Measurements from ENCODE around the gene CYB561D1.

CYB561D1 gene

DNA sequence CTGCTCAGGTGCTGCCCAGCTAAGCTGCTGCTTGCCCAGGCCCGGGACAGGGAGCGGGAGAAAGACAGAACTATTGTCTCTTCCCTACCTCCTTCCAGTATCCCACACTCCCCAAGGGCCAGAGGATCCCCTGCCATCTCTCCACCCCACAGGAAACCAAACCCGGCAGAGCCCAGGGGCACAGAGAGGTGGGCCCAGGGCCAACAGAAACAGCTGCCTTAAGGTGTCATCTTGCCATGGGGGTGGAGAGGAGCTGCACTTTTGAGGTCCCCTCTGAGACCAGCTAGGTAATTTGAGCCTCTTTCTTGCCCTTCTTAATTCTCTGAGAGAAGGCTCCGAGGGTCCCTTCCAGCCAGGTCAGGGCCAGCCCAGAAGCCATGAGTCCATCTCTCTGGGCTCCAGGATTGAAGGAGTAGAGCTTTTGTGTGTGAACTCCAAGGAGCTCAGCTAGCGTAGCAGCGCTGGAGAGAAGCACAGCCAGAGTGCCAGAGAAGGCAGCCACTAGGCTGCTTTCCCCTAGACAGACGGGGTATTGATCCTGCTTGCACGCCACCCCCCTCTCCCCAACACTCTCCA, 36.1 kb downstream of the CYB561D1 start:
- DNase-seq (ENCODE audit: low spot score): no peak

DNA sequence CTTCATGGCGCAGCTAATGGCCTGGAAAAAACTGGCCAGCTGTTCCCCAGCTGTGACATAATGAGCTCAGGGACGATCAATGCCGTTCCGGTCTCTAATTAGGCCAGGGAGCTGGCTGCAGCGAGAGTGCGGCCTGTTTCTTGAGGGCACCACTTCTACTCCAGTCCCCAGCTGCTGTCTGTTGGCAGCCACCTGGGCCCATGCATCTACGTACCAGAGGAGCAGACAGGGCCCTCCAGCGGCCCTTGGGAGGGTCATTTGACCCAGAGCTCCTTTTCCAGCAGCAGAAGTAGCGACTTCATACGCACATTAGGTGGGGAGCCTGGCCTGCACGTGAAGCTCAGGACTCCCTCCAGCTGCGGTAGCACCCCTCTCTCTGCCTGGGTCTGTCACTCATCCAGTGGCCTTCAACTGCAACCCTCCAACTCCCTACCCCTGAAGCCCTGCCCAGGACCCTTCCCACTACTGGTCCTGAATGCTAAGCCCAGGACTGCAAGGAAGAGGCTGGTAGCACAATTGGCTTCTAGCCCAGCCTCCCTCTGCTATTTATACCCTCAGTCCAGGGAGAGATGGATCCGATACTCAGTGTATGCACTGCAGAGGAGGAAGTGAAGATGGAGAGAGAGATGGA, 36.7 kb downstream of the CYB561D1 start:
- DNase-seq (ENCODE audit: low spot score): no peak

DNA sequence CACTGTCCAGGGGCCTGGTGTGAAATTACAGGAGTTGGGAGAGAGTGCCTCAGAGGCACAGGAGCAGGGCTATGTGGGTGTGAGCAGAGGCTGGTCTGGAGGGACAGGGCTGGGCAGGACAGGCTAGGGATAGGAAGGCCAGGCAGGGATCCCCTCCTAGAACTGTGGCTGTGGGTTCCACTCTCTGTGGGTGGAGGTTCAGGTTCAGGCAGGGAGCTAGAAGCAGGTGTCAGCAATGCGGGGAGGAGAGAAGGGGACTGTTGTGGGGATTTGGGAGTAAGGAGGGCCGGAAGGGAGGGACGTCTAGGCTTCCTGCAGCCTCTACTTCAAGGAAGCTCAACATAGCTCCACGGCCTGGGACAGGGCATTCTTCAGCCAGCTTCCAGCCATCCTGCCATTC, 37.5 kb downstream of the CYB561D1 start:
- no peak for DNase-seq (ENCODE audit: low spot score)

DNA sequence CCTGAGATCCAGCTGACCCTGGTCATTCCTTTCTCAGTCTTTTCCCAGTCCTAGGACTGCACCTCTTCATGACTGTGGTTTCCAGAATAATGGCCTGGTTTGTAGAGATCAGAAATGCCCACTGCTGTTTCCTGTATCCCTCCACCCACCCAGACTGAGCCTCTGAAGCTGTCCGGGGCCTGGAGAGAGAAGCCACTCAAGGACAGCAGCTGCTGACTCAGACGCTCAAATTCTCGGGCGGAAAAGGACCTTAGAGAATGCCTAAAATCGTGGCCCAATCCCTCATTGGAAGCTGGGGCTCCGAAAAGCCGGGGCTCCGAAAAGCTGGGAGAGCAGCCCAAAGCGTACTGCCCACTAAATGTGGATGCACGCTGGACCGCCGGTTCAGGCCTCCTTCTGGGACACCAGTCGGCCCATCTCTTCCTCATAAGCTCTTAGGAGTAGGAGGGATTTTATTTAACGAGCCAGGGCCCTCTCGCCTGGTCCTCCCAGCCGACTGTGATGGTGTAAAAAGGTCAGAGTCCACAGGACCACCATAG, 38.0 kb downstream of the CYB561D1 start:
- DNase-seq (ENCODE audit: low spot score): no peak

DNA sequence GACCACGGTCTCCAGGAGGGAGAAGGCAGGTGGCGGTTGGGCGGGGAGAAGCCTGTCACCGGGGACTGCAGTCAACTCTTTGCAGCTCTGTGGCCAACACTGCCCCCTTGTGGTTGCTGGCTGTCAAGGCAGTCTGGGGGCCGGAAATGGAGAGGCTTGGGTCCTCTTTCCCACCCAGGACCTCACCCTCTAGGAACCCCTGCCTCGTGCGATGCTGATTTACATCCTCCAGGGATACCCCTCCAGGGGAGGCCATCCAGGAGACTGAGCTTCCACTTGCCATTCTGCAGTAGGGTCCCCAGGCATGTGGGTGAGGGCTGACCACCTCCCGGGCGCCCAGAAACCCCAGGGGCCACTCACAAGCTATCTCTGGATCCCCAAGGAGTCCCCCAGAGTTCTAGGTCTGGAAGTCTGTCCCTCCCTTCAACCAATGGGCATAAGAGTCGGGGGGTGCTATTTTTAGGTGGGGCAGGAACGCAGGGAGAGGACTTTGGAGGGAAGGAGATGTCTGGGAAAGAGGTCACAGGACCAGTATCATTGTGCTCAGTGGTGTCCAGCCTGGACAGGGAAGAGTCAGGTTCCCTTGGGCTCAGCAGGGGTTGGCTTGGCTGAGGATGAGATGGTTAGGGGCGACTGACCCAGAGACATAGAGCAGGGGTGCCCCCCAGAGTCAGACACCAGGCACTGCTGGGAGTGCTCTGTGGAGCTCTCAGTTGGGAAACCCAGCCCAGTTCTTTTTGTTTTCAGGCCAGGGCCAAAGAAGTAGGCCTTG, 38.7 kb downstream of the CYB561D1 start:
- peak; percentile 91 for DNase-seq (ENCODE audit: low spot score)

DNA sequence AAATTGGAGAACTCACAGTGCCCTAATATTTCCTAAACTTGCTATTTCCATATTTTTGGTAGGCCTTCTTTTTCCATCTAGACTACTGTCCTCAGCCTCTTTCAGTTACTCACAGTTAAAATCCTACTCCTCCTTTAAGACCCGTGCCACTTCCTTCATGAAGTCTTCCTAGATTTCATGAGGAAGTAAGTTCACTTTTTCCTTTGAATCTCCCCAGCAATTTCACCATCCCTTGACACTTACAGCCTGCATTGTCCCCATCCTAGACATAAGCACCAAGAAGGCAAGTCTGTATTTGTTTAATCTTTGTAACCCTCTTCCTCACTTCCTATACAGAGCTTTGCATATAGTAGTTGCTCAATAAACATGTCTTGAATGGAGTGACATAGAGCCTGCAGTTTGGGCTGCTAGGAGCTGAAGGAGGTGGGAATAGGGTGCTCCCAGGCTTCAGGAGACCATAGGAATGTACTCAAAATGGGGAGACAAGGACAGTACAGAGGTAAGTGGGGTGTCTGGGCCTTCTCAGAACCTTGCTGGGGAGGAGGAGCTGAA, 40.5 kb downstream of the CYB561D1 start:
- no peak for DNase-seq (ENCODE audit: low spot score)

DNA sequence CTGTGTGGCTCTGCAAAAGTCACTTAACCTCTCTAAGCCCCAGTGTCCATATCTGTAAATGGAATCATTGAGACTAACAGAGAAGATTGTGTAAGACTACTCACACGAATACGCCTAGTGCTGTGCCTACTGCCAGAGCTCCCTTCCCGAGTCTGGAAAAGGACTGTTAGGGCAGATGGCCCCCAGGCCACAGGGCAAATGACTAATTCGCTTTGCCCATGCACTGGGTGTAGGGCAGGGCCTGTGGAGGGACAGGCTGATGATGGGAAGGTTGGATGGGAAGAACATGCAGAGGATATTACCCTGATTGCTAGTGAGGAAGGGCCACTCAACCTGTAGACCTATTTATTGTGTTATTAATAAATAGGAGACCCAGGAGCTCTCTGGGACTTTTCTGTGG, 41.6 kb downstream of the CYB561D1 start:
- DNase-seq (ENCODE audit: low spot score): no peak

DNA sequence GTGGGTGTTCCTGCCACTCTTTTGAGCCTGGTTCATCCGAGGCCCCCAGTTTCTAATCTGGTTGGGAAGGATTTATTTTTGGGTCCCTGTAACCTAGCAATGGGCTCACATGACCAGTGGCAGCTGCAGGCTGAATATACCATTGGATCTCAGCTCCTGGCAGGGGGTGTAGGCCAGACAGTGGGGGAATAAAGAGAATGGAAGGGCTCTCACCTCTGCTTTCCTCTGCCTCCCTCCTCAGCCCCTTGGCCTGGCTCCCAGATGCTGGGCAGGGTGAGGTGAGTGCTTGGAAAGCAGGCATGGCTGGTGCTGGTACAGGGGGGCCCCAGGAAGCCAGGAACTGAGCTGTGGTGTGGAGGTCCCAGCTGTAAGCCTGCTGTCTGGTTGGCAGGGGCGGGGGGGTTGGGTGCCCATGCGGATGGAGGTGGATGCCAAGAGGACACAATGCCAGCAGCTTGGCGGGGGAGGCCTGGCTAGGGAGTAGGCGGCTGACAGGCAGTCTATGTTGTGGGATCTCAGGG, 42.1 kb downstream of the CYB561D1 start:
- DNase-seq (ENCODE audit: low spot score): no peak

DNA sequence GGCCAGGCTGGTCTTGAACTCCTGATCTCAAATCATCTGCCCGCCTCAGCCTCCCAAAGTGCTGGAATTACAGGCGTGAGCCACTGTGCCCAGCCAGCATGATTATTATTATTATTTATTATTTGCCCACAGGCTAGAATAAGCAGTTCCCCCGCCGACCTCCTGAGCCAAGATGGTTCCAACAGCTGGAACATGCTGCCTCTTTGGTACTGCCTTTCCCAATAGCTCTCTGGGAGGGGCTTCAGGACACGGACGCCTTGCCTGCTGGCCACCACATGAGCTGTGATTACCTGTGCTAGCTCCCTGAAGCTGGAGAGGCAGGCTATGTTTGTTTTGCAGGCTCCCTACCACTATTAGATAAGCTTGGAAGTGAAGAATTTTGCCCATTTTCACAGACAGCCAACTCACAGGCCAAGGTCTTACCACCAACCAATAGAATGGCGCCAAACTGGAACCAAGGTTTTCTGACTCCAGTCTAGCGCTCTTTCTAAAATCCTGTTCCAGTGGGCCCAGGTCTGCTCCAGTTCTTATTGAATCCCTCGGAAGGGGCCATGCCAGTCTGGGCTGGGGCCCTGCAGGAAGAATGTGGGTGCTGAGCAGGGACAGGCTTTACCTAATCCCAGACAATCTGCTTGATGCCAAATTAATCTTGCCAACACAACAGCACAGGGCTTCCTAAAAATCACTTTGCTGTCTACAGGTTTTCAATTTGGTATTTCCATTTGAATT, 43.7 kb downstream of the CYB561D1 start:
- no peak for DNase-seq (ENCODE audit: low spot score)

DNA sequence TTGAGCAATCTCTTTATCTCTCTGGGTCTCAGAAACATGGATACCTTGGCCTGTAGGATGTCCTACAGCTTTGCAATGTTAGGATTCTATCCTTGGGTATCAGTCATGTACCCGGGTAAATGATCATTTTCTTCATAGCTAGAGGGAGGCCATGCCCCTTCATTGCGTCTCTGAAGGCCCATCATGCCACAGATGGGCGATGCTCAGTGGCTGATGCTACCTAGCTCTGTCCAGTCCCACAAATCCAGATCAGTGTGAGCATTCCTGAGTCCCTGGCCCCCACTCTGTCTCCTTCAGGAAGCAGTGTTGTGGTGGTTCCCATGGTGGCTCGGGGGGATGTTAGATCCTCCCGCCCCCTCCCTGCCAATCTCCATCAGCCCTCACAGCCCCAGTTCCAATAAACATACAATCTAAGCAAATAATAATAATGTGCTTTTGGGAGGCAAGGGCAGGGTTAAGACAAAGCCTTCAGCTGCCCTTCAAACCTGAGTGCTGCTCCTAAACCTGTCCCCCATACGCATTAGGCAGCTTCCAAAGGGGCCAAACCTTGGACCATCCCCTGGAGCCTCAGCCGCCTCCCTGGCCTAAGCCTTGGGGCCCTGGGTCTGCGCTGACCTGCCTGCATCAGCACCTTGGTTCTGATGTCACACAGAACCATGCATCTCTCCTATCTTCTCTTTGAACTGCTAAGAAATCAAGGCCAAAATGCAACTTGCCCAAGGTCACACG, 45.1 kb downstream of the CYB561D1 start:
- no peak for DNase-seq (ENCODE audit: low spot score)

DNA sequence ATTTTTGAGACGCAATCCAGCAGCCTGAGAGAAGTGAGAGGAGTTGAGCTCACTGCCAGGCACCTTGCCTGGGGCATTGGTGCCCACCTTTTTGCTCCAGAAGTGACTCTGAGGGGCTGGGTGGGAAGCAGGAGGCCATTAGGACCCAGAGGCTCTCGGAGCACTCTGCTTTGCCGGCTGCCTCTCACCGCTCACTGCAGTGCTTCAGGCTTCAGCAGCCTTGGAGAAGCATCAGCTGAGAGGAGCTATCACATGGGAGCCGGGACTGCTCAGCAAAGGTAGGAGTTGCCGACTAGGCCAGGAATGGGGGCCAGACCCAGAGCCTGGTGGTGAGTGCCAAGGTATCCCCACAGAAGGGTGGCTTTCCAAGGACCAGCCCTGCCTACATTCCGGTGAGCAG, 45.8 kb downstream of the CYB561D1 start, which contains the start of gene GPR61:
Gene GPR61 (plus strand): TSS at position 197 of the 400 bp plus-strand sequence. CDS start 3,151 bp downstream, outside the sequence.
- no peak for DNase-seq (ENCODE audit: low spot score)

DNA sequence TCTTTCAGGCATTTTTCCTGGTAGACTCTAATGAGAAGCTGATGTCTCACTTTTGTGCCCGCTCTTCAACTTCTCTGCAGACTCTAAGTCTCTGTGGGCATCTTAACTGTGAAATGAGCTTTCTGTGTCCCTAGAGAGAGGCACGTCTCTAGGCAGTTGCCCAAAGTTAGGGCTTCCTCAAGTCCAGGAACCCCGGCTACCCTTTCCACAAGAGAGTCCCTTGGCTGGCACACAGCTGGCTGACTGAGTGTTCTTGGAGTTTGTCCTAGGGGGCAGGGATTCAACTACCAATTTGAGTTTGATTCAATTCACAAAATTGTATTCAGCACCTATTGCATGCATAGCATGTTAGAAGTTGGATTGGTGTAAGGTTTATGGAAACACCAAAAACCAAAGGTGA, 47.2 kb downstream of the CYB561D1 start:
- no peak for DNase-seq (ENCODE audit: low spot score)

DNA sequence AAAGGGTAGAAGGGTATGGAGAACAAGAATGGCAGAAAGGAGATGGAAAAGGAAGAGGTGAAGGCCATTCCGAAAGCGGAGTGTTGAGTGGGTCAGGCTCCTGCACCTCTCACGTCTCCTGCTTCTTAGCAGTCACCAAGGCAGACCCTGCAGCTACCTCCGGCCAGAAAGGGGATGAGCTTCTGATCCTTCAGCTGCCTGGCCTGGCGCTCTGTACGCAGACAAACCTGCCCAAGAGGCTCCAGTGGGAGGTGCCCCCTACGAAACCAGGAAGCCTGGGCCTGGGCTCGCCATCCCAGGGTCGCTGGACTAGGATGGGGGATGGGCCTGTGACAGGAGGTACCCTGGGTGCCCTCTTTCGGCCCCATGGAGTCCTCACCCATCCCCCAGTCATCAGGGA, 48.8 kb downstream of the CYB561D1 start:
- DNase-seq (ENCODE audit: low spot score): no peak

DNA sequence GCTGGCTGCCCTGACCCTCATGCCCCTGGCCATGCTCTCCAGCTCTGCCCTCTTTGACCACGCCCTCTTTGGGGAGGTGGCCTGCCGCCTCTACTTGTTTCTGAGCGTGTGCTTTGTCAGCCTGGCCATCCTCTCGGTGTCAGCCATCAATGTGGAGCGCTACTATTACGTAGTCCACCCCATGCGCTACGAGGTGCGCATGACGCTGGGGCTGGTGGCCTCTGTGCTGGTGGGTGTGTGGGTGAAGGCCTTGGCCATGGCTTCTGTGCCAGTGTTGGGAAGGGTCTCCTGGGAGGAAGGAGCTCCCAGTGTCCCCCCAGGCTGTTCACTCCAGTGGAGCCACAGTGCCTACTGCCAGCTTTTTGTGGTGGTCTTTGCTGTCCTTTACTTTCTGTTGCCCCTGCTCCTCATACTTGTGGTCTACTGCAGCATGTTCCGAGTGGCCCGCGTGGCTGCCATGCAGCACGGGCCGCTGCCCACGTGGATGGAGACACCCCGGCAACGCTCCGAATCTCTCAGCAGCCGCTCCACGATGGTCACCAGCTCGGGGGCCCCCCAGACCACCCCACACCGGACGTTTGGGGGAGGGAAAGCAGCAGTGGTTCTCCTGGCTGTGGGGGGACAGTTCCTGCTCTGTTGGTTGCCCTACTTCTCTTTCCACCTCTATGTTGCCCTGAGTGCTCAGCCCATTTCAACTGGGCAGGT, 49.5 kb downstream of the CYB561D1 start:
- DNase-seq (ENCODE audit: low spot score): no peak

DNA sequence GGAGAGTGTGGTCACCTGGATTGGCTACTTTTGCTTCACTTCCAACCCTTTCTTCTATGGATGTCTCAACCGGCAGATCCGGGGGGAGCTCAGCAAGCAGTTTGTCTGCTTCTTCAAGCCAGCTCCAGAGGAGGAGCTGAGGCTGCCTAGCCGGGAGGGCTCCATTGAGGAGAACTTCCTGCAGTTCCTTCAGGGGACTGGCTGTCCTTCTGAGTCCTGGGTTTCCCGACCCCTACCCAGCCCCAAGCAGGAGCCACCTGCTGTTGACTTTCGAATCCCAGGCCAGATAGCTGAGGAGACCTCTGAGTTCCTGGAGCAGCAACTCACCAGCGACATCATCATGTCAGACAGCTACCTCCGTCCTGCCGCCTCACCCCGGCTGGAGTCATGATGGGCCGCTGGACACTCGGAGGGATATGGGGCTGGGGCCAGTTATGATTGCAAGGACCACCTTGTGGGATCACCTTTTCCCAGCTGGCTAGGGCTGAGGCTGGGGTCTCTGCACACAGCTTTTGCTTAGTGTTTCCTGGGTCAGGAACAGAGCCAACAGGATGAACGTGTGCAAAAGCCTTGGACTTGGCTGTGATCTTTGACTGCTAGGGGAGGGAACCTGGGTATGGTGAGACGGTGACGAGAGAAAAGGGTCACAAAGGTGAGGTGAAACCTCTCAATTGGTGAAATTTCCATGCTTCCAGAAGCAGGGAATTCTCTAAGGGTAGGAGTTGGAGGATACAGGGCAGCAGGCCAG, 50.3 kb downstream of the CYB561D1 start:
- no peak for DNase-seq (ENCODE audit: low spot score)

DNA sequence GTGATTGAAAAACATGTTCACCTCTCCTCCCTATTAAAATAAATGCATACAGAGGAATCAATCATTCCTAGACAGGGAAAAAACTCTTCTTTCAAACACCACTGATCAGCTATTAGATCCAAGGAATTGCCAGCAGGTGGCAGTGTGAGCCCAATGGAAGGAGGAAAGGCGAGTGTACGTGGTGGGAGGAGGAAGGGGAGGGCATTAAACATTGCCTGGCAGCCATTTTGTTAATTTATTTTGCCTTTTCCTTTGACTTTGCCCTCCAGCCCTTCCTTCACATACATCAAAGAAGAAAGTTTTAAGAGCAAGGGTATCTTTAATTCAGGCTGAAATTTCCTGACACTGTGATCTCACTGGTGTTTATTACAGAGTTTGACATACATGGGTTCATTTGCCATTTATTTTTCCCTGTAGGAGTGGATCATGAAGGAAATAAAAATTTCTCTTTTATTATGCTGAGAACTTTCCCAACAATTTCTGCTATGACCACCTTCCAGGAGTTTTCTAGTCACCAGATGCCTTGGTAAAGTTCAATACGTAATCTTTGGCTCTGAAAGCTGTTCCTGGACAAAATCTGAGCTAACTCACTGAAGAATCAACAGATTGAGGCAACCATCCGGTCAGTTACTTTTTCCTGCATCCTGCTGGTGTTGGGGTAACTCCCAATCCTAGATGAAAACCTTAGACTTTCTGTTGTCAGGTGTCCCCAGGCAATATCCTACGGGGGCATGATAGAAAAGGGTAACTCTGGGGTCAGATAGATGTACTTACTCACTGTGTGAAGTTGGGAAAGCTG, 52.6 kb downstream of the CYB561D1 start:
- peak; percentile 91 for DNase-seq (ENCODE audit: low spot score)

DNA sequence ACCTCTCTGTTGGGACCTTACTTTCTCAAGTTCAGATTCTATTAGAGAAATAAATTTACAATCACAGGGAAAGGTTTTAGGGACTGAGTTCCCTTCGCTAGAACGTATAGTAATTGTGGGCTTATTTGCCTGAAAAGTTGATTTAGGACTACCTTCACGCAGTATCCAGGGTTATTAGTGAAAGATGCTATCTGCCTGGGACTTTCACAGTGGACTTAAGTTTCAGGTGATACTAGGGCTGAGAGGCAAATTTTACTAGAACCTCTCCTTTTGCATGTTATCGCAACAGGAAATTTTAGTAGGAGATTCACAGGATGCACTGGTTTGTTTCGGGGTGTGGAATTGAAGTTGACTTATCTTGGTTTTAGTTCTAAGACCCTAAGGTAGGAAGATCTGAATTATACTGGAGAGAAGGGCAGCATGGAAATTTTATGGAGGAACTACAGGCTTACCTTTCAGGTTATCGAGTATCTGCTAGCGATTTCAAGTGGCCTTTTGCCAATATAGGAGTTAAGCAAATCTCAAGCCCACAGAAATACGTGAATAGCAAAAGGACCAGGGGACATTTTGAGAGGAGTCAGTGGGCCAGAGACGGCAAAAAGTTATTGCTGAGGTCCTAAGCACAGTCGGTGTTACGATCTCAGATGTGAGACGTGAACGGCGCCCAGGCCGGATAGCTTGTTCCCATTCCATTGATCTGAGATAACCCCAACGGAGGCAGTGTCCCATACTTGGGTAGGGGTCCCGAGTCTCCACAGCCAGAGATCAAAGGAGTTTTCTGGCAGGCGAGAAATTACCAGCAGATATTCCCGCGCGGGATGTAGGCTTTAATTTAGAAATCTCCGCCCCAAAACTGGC, 53.8 kb downstream of the CYB561D1 start:
- DNase-seq (ENCODE audit: low spot score): no peak
